Stimulated activated CD4-positive, alpha-beta T cell treated with anti-CD3 and anti-CD28 coated beads, Interleukin-12 subunit alpha, Interleukin-12 subunit beta, amount 100 ng/mL, for 24 hours (primary cell): ENCODE measurements around the gene PCNX2.

Experiments used
- DNase-seq, 2 experiments: peaks; one replicate each; pipeline ENCODE4 v3.0.0-alpha.2; 2020; ENCODE audit warnings: low read depth in 2 of 2

Gene PCNX2

GRCh38 chr1:233065685-233066084 is 229.8 kb downstream of the PCNX2 start:
- no peak for DNase-seq

GRCh38 chr1:233064988-233065387 is 230.5 kb downstream of the PCNX2 start:
- no peak for DNase-seq

DNA sequence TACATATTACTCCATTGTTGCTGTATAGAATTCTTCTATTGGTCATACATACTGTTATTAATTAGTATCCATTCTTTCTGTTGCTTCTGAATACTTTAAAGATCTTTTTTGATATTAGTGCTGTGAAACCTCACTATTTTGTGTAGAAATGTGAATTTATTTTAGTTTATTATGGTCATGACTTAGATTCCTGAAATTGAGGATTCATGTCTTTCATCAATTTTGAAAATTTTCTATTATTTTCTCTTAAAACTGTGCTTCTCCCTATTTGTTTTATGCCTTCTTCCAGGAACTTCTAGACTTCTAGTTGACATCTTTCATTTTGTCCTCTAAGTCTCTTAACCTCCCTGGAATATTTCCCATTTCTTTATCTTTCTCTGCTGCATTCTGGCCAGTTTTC is 232.1 kb downstream of the PCNX2 start:
- DNase-seq = no peak

GRCh38 chr1:233061265-233061664 is 234.3 kb downstream of the PCNX2 start:
- DNase-seq = no peak

DNA sequence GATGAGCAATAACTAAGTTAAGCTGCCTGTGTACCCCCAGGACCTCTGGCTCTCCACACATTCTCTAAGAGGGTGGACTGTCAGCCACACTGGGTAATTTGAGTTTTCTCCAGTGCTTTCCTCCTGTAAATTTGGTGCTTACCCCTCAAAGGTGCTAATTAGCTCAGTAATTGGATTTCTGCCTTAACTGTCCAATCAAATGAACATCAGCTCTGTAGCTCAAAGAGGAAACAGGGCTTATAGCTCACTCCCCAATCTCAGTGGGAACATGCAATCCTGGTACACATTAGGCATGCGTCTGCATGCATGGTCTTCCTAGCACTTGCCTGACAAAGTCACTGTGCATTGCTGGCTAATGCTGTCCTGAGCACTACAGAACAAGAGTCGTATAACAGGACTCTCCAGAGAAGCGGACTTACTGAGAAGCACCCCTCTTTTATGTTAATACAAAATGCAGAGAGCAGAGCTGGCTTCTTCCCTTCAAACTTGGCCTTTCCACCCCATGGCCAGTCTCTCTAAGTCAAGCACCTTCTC is 235.0 kb downstream of the PCNX2 start:
- DNase-seq = no peak

DNA sequence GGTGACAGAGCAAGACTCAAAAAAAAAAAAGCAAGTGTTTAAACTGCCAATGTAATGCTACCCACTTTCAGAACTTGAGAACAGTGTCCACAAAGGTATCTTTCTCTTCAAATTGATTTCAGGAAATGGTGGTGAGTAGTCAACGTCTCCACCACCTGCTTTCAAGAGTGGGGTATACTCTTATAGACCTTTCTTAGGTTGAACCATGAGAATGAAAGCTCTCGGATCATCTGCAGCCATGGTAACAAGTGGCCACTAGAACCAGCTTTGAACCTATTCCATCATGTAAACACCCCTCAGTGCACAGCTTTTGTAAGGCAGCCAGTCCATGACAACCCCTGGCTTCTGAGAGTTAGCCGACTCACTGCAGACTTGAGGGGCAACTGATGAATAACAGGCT is 237.7 kb downstream of the PCNX2 start:
- DNase-seq = no peak

- DNase-seq = no peak
Measured at GRCh38 chr1:233055879-233056641, 239.5 kb downstream of the PCNX2 start.

DNA sequence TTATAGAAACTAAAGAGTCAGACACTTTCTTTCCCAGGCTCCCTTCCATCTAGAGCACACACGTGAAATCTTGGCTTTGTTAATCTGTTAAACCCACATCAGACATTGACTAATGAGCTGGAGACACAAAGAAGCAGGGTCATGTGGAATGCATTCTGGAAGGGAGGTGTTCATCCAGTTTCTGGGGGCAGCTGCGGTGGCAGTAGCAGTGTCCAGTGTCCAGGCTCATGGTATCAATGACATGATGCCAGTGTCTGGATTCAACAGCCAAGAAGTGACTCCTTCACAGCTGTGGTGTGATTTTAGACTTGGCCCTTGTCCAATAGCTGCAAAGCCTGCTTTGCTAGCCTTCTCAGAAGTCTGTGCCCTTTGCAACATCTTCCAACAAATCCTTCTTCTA is 249.9 kb downstream of the PCNX2 start:
- no peak for DNase-seq

DNA sequence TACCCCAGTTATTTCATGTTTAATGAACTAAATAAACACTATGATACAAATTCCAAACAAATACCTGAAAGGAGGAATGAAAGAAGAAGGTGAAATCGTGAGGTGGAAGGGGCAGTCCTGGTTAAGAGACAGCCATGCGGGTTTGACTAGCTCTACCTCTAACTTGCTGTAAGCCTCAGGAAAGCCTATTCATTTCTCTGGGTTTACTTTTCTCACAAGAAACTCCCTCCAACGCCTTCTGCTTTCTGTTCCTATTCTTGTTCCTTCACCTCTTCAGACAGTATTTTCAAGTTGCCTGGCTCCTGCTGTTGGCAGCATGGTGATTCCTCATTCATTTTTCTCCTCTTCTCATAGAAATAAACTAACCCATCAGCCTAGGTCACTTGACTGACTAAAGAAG is 252.7 kb downstream of the PCNX2 start:
- DNase-seq = no peak

GRCh38 chr1:233040494-233040893 is 255.0 kb downstream of the PCNX2 start:
- no peak for DNase-seq

DNA sequence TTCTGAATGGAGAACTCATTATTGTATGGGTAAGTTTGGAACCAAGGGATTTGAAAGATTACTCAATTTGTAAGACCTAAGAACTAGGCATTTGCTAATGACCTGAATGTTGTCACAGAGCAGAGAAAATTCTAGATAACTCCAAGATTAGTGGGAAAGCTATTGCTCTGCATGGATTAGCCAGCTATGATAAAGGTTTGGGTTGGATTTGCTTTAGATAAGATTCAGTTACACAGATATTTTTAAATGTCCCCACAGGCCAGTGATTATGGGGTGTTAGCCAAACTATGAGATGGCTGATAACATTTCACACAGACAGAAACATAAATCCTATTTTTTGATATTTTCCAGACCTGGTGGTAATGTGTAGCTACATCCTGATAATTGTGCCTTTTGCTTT is 256.9 kb downstream of the PCNX2 start:
- DNase-seq = no peak

- DNase-seq = no peak
Measured at GRCh38 chr1:233037843-233038242, 257.7 kb downstream of the PCNX2 start.

DNA sequence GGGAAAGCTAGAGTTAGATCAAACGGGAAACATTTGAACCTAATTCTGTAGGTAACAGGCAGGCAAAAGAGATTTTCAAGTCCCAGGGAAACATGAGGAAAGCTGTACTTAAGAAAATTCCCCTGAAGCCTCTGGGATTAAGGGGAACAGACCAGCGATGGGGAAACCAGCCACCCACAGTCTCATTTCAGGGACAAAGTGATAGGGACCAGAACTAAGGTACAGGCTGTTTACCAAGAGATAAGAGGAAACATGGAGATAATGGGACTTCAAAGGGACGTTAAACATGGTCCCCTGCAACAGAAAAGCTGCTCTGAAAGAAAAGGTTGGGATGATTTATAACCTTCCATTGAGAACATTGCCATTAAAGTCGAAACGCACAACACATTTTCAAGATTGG is 260.7 kb downstream of the PCNX2 start:
- no peak for DNase-seq

DNA sequence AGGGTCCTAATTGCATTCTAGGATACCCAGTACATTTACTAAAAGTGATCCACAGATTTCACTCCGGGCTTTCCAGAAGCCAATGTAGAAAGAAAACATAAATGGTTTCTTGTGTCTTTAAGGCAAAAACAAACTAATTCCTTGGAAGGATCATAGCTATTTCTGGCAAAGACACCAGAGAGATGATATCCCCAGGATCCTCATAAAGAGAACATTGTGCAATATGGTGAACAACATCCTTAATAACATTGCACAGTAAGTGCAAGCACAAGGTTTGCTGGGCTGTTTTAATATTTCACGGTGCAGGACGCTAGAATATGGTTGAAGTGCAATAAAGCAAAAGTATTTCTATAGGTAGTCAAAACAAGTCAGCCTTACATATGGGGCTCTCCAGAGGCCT is 262.2 kb downstream of the PCNX2 start:
- no peak for DNase-seq

GRCh38 chr1:233032916-233033315 is 262.6 kb downstream of the PCNX2 start:
- DNase-seq = no peak

- DNase-seq = no peak
Measured at GRCh38 chr1:233031521-233031920, 264.0 kb downstream of the PCNX2 start.

- no peak for DNase-seq
Measured at GRCh38 chr1:233027046-233027445, 268.5 kb downstream of the PCNX2 start.

GRCh38 chr1:233025567-233025966 is 270.0 kb downstream of the PCNX2 start:
- no peak for DNase-seq

DNA sequence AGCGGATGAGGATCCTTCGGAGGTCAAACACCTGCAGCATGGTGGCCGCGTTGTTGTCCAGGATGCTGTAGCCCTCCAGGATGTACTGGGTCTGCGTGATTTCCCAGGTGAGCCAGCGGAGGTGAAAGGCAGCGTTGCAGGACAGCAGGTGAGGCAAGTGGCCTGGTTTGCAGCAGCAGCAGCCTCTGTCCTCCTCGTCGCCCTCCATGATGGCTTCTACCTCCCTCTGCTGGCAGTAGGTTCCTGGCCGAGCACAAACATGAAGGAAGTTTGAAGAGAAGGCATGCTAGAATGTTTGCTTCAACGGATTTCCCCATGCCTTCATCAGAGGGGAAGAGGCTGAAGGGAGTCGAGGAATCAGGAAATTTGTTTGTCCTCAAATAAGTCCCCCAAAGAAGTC is 270.4 kb downstream of the PCNX2 start:
- DNase-seq = no peak

GRCh38 chr1:233024199-233024598 is 271.3 kb downstream of the PCNX2 start:
- no peak for DNase-seq

- DNase-seq = no peak
Measured at GRCh38 chr1:233022246-233022645, 273.3 kb downstream of the PCNX2 start.

- no peak for DNase-seq
Measured at GRCh38 chr1:233020426-233020825, 275.1 kb downstream of the PCNX2 start.

- no peak for DNase-seq
Measured at GRCh38 chr1:233019778-233020325, 275.7 kb downstream of the PCNX2 start.

GRCh38 chr1:233019083-233019482 is 276.4 kb downstream of the PCNX2 start:
- DNase-seq = no peak
